Astrocyte (in vitro differentiated cells and primary cell): ENCODE data around the gene VKORC1. TPM values are rescaled to one million over a fixed set of nuclear protein-coding genes. Genes with fewer than 3 reads are reported as not detected.

Source experiments
- DNase-seq: peaks from one replicate; pipeline ENCODE4 v3.0.0-alpha.2; 2010; ENCODE audit warnings: low read depth
- FAIRE-seq: peaks from 2 replicates; lab custom pipeline; 2011; peaks lifted over from hg19 to GRCh38; lab: Jason Lieb, UNC
- H2AFZ ChIP-seq: 2 replicates; pipeline ENCODE4 v1.6.0; 2012; ENCODE audit warnings: low read depth, low read length, inconsistent platforms
- H3K27ac ChIP-seq: 2 replicates; pipeline ENCODE4 v1.5.1; 2011; ENCODE audit warnings: low read depth, low read length, inconsistent platforms
- H3K27me3 ChIP-seq: 2 replicates; pipeline ENCODE4 v1.6.0; 2011; ENCODE audit warnings: low read length, inconsistent platforms; ENCODE audit not compliant: insufficient read depth
- H3K36me3 ChIP-seq: 2 replicates; pipeline ENCODE4 v1.5.1; 2011; ENCODE audit warnings: low read length, inconsistent platforms; ENCODE audit not compliant: insufficient read depth
- H3K4me1 ChIP-seq: 2 replicates; pipeline ENCODE4 v1.5.1; 2011; ENCODE audit warnings: low read length, inconsistent platforms; ENCODE audit not compliant: insufficient read depth
- H3K4me2 ChIP-seq: 2 replicates; pipeline ENCODE4 v1.6.0; 2012; ENCODE audit warnings: low read length, inconsistent platforms
- H3K4me3 ChIP-seq: 2 replicates; pipeline ENCODE4 v1.5.1; 2011; ENCODE audit warnings: low read depth, mild to moderate bottlenecking, low read length, inconsistent platforms; ENCODE audit not compliant: insufficient read depth
- H3K79me2 ChIP-seq: 2 replicates; pipeline ENCODE4 v1.6.0; 2012; ENCODE audit warnings: mild to moderate bottlenecking, low read length, inconsistent platforms; ENCODE audit not compliant: insufficient read depth
- H3K9ac ChIP-seq: 2 replicates; pipeline ENCODE4 v1.6.0; 2012; ENCODE audit warnings: mild to moderate bottlenecking, low read length, inconsistent platforms
- H3K9me3 ChIP-seq: 2 replicates; pipeline ENCODE4 v1.5.1; 2012; ENCODE audit warnings: low read depth, mild to moderate bottlenecking, low read length, inconsistent platforms; ENCODE audit not compliant: insufficient read depth
- H4K20me1 ChIP-seq: 2 replicates; pipeline ENCODE4 v1.6.0; 2012; ENCODE audit warnings: low read length, inconsistent platforms; ENCODE audit not compliant: insufficient read depth
- H3K27ac Mint-ChIP-seq: one replicate; pipeline ENCODE4 v1.8.0; 2021; ENCODE audit warnings: mild to moderate bottlenecking, mixed read lengths; ENCODE audit not compliant: unreplicated experiment
- H3K27me3 Mint-ChIP-seq: one replicate; pipeline ENCODE4 v1.8.0; 2021; ENCODE audit warnings: low read depth, mixed read lengths; ENCODE audit not compliant: unreplicated experiment
- H3K36me3 Mint-ChIP-seq: one replicate; pipeline ENCODE4 v1.8.0; 2021; ENCODE audit warnings: low read depth, mixed read lengths; ENCODE audit not compliant: unreplicated experiment
- H3K4me1 Mint-ChIP-seq: one replicate; pipeline ENCODE4 v1.8.0; 2021; ENCODE audit warnings: low read depth, mixed read lengths; ENCODE audit not compliant: unreplicated experiment
- H3K4me3 Mint-ChIP-seq: one replicate; pipeline ENCODE4 v1.8.0; 2021; ENCODE audit warnings: mild to moderate bottlenecking, moderate library complexity, mixed read lengths; ENCODE audit not compliant: unreplicated experiment
- H3K9me3 Mint-ChIP-seq: one replicate; pipeline ENCODE4 v1.8.0; 2021; ENCODE audit warnings: mild to moderate bottlenecking, mixed read lengths; ENCODE audit not compliant: unreplicated experiment
- CTCF ChIP-seq: IDR thresholded peaks from 2 replicates; pipeline ENCODE4 v1.5.1; 2011; ENCODE audit warnings: low read depth, mild to moderate bottlenecking, inconsistent platforms, low read length, moderate library complexity; ENCODE audit not compliant: insufficient read depth
- EZH2 ChIP-seq: IDR thresholded peaks from 2 replicates; pipeline ENCODE4 v1.6.1; 2012; ENCODE audit warnings: mild to moderate bottlenecking, low read length, inconsistent platforms; ENCODE audit not compliant: insufficient read depth
- total RNA-seq: library from RNA; stranded (reverse); gene quantifications from 2 replicates; pipeline ENCODE4 v1.2.1, GENCODE V29; 2021

VKORC1 gene
- total RNA-seq, 1 donor from 2014 or later: 133 TPM

DNA sequence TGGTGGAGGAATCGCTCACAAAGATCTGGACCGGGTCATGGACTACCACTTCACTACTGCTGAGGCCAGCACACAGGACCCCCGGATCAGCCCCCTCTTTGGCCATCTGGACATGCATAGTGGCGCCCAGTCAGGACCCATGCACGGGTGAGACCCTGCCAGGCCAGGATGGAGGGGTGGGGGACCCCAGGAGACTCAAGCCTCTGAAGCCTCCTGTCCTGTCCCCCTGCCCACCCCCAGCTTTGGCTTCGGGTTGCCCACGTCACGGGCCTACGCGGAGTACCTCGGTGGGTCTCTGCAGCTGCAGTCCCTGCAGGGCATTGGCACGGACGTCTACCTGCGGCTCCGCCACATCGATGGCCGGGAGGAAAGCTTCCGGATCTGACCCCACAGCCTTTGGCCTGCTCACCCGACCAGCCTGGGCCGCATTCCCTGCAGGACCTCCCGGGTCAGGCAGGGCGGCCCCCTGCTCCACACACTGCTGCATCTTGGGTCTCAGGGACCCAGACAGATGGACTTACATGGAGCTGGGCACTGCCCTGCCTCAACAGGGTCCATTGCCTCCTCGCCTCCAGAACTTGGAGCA lies 17.4 kb upstream of the VKORC1 start:
- no peak for FAIRE-seq

GRCh38 chr16:31110106-31111034 lies 15.8 kb upstream of the VKORC1 start:
- Histone ChIP-seq H2AFZ (no peak overlapping the region), H3K79me2 (peaks cover 20% of the 10 kb centered on the region), H3K4me3 (no peak overlapping the region), H3K4me1 (peaks cover 9% of the 10 kb centered on the region), H3K9me3 (no peaks in the 10 kb centered on the region), H3K9ac (no peak overlapping the region), H3K4me2 (no peak overlapping the region), H3K27me3 (no peaks in the 10 kb centered on the region), H4K20me1 (peaks cover 7% of the 10 kb centered on the region), H3K27ac (no peak overlapping the region), H3K36me3 (peaks cover 7% of the 10 kb centered on the region)
- Mint-ChIP-seq H3K4me1 (peaks cover 5% of the 10 kb centered on the region), H3K36me3 (peaks cover 24% of the 10 kb centered on the region), H3K9me3 (no peaks in the 10 kb centered on the region), H3K27ac (no peak overlapping the region), H3K4me3 (peak overlapping the region; percentile 85), H3K27me3 (no peaks in the 10 kb centered on the region)
- no peak for TF ChIP-seq EZH2
- TF ChIP-seq CTCF: no peak
- DNase-seq: no peak
- FAIRE-seq: no peak

More for the DNA sequence above, 17.4 kb upstream of the VKORC1 start:
- Histone ChIP-seq H3K79me2 (peaks cover 20% of the 10 kb centered on the region), H3K36me3 (peaks cover 7% of the 10 kb centered on the region), H3K27me3 (no peaks in the 10 kb centered on the region), H3K4me1 (peaks cover 9% of the 10 kb centered on the region), H2AFZ (no peak overlapping the region), H3K27ac (no peak overlapping the region), H4K20me1 (peaks cover 7% of the 10 kb centered on the region), H3K4me2 (no peak overlapping the region), H3K9me3 (no peaks in the 10 kb centered on the region), H3K4me3 (no peak overlapping the region), H3K9ac (no peak overlapping the region)
- TF ChIP-seq CTCF: no peak
- no peak for TF ChIP-seq EZH2
- Mint-ChIP-seq H3K9me3 (no peaks in the 10 kb centered on the region), H3K27me3 (no peaks in the 10 kb centered on the region), H3K36me3 (peaks cover 24% of the 10 kb centered on the region), H3K27ac (no peak overlapping the region), H3K4me1 (peaks cover 5% of the 10 kb centered on the region), H3K4me3 (no peak overlapping the region)
- no peak for DNase-seq

DNA sequence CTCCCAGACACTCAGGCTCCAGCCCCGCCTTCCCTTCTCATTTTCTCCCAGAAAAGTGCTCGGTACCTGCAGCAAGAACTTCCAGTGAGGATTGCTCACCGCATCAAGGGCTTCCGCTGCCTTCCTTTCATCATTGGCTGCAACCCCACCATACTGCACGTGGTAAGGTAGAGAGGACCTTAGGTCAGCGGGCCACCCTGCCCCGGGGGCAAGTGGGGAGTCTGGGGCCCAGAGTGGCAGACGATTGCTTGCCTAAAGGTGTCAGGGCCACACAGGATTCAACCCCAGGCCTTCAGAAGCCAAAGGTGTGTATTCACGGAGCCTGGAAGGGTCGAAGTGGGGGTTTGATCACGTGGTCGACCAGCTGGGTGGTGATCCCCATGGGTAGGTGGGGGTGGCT lies 15.0 kb upstream of the VKORC1 start:
- peaks cover 7% of the 10 kb centered on the region for H3K36me3 ChIP-seq
- Mint-ChIP-seq H3K9me3 (no peaks in the 10 kb centered on the region), H3K4me1 (peaks cover 5% of the 10 kb centered on the region), H3K36me3 (peaks cover 24% of the 10 kb centered on the region), H3K27me3 (no peaks in the 10 kb centered on the region), H3K4me3 (peak overlapping the region; percentile 85), H3K27ac (no peak overlapping the region)
- TF ChIP-seq CTCF (no peak), EZH2 (no peak)
- H3K27ac ChIP-seq: no peak overlapping the region
- no peak overlapping the region for H2AFZ ChIP-seq
- peaks cover 20% of the 10 kb centered on the region for H3K79me2 ChIP-seq
- FAIRE-seq (no peak), DNase-seq (no peak)
- peaks cover 9% of the 10 kb centered on the region for H3K4me1 ChIP-seq
- H3K27me3 ChIP-seq: no peaks in the 10 kb centered on the region
- H3K4me2 ChIP-seq: peak overlapping the region; percentile 83
- no peak overlapping the region for H3K9ac ChIP-seq
- H4K20me1 ChIP-seq: peaks cover 7% of the 10 kb centered on the region
- no peaks in the 10 kb centered on the region for H3K9me3 ChIP-seq
- peak overlapping the region; percentile 74 for H3K4me3 ChIP-seq
